GM06990 (cell line): Measurements from ENCODE around the gene FBXO17.

ENCODE experiments used
- DNase-seq: peaks from one replicate; pipeline ENCODE4 v3.0.0-alpha.2; 2011; ENCODE audit not compliant: insufficient read length; ENCODE audit errors: extremely low read depth
- H3K27me3 ChIP-seq: replicated peaks from 2 replicates; pipeline ENCODE4 v1.6.0; 2011; ENCODE audit warnings: low read length; ENCODE audit not compliant: control insufficient read depth, insufficient read depth
- H3K36me3 ChIP-seq: 2 replicates; pipeline ENCODE4 v1.5.1; 2011; ENCODE audit warnings: low read length; ENCODE audit not compliant: control insufficient read depth, insufficient read depth
- H3K4me3 ChIP-seq: replicated peaks from 2 replicates; pipeline ENCODE4 v1.5.1; 2011; ENCODE audit warnings: low read depth, mild to moderate bottlenecking, control low read depth, low read length
- CTCF ChIP-seq: IDR thresholded peaks from 2 replicates; pipeline ENCODE4 v1.5.1; 2011; ENCODE audit warnings: low read length, control low read depth, mild to moderate bottlenecking, inconsistent platforms; ENCODE audit not compliant: insufficient read depth, poor library complexity, severe bottlenecking

FBXO17 gene

GRCh38 chr19:38907670-38908069, 67.9 kb downstream of the FBXO17 start:
- Histone ChIP-seq H3K4me3 (no peak overlapping the region), H3K36me3 (peaks cover 9% of the 10 kb centered on the region), H3K27me3 (no peaks in the 10 kb centered on the region)
- DNase-seq, result no peak
- TF ChIP-seq CTCF, result no peak

- no peaks in the 10 kb centered on the region for H3K27me3 ChIP-seq
- DNase-seq, result no peak
- TF ChIP-seq CTCF, result no peak
- no peak overlapping the region for H3K4me3 ChIP-seq
- H3K36me3 ChIP-seq, result peaks cover 9% of the 10 kb centered on the region
Observed at GRCh38 chr19:38907227-38907626, 68.3 kb downstream of the FBXO17 start.

- Histone ChIP-seq H3K27me3 (no peaks in the 10 kb centered on the region), H3K4me3 (no peak overlapping the region)
- TF ChIP-seq CTCF, result no peak
Observed at GRCh38 chr19:38905620-38906019, 69.9 kb downstream of the FBXO17 start.

GRCh38 chr19:38904581-38905539, 70.7 kb downstream of the FBXO17 start:
- TF ChIP-seq CTCF, result no peak
- DNase-seq, result no peak
- Histone ChIP-seq H3K27me3 (no peaks in the 10 kb centered on the region), H3K4me3 (no peak overlapping the region), H3K36me3 (peaks cover 9% of the 10 kb centered on the region)

More at GRCh38 chr19:38905620-38906019, 69.9 kb downstream of the FBXO17 start:
- peaks cover 9% of the 10 kb centered on the region for H3K36me3 ChIP-seq
- no peak for DNase-seq

- no peaks in the 10 kb centered on the region for H3K27me3 ChIP-seq
- TF ChIP-seq CTCF, result no peak
- peaks cover 2% of the 10 kb centered on the region for H3K36me3 ChIP-seq
- H3K4me3 ChIP-seq, result no peak overlapping the region
- DNase-seq, result no peak
Observed at GRCh38 chr19:38901683-38902082, 73.9 kb downstream of the FBXO17 start.
